Measurements from ENCODE around the gene TRPM5. TPM values are rescaled to one million over a fixed set of nuclear protein-coding genes. Genes with fewer than 3 reads are reported as not detected.
A peak's percentile ranks its signal among the peaks of the same experiment; 100 is the strongest.

Gene TRPM5
- total and polyA plus RNA-seq, 8 donors, result 0.15 to 11.6 (median 0.45) TPM; not detected in 1

GRCh38 chr11:2428322-2428795 lies 16.0 kb downstream of the TRPM5 start:
- Histone ChIP-seq H3K4me3 (no peak overlapping the region), H3K4me1 (peaks cover 0 to 18% (median 10%) of the 10 kb centered on the region in 4 donors), H3K27me3 (peaks cover 0 to 7% (median 0%) of the 10 kb centered on the region in 3 donors), H3K9me3 (no peaks in the 10 kb centered on the region), H3K36me3 (no peaks in the 10 kb centered on the region), H3K27ac (no peak overlapping the region)
- TF ChIP-seq POLR2A (IDR thresholded peaks at IDR 0.05) (peak in 1 of 4 donors; percentile 92), EP300 (IDR thresholded peaks at IDR 0.05) (no peak), CTCF (IDR thresholded peaks at IDR 0.05) (peak in 6 of 7 experiments; percentile 10 to 99 (median 90))
- DNase-seq, result peak; percentile 86 to 90
- 48 to 61% (median 56%) methylated on average over 8 of the region's 8 CpGs for WGBS, 5 donors
- intact Hi-C loops (cut with DNase I; ENCODE audit: low total_unique reads), result loop anchor here (5.0 kb wide), 1 partner anchor 459 kb away; the partner anchor contains the start of gene CDKN1C

- 45 to 79% (median 72%) methylated on average over 3 to 12 of the region's 12 CpGs for WGBS, 5 donors
- Histone ChIP-seq H3K27me3 (peaks cover 0 to 12% (median 0%) of the 10 kb centered on the region in 3 donors), H3K9me3 (no peaks in the 10 kb centered on the region), H3K4me1 (peaks cover 0 to 18% (median 10%) of the 10 kb centered on the region in 4 donors), H3K27ac (no peak overlapping the region), H3K4me3 (no peak overlapping the region), H3K36me3 (no peaks in the 10 kb centered on the region)
- intact Hi-C loops (cut with DNase I; ENCODE audit: low total_unique reads), result loop anchor here (5.0 kb wide), 1 partner anchor 459 kb away; the partner anchor contains the start of gene CDKN1C
- no peak for DNase-seq
- no peak for TF ChIP-seq CTCF (IDR thresholded peaks at IDR 0.05)
- no peak for TF ChIP-seq EP300 (IDR thresholded peaks at IDR 0.05)
- TF ChIP-seq POLR2AphosphoS5 (IDR thresholded peaks at IDR 0.05), result no peak
- TF ChIP-seq POLR2A (IDR thresholded peaks at IDR 0.05), result no peak
These were observed 16.5 kb downstream of the TRPM5 start for GRCh38 chr11:2427721-2428321.

GRCh38 chr11:2426826-2427521 lies 17.3 kb downstream of the TRPM5 start:
- peak; percentile 24 to 89 for DNase-seq
- intact Hi-C loops (cut with DNase I; ENCODE audit: low total_unique reads), result loop anchor here (5.0 kb wide), 1 partner anchor 460 kb away; the partner anchor contains the start of gene CDKN1C
- peaks cover 0 to 18% (median 10%) of the 10 kb centered on the region in 4 donors for H3K4me1 ChIP-seq
- peaks cover 0 to 19% (median 0%) of the 10 kb centered on the region in 3 donors for H3K27me3 ChIP-seq
- H3K9me3 ChIP-seq, result no peaks in the 10 kb centered on the region
- H3K36me3 ChIP-seq, result no peaks in the 10 kb centered on the region
- H3K27ac ChIP-seq, result no peak overlapping the region
- no peak overlapping the region for H3K4me3 ChIP-seq
- TF ChIP-seq POLR2A (IDR thresholded peaks at IDR 0.05) (no peak), POLR2AphosphoS5 (IDR thresholded peaks at IDR 0.05) (peak in 2 of 3 donors; percentile 14 to 64)
- WGBS, 5 donors, result 30 to 61% (median 46%) methylated on average over 6 to 14 of the region's 14 CpGs

GRCh38 chr11:2426221-2426620 lies 18.1 kb downstream of the TRPM5 start:
- Histone ChIP-seq H3K36me3 (no peaks in the 10 kb centered on the region), H3K4me3 (no peak overlapping the region), H3K27ac (no peak overlapping the region), H3K9me3 (no peaks in the 10 kb centered on the region), H3K4me1 (peaks cover 0 to 18% (median 10%) of the 10 kb centered on the region in 4 donors), H3K27me3 (peaks cover 0 to 25% (median under 1%) of the 10 kb centered on the region in 3 donors)
- 80 to 91% (median 85%) methylated on average over 7 to 13 of the region's 13 CpGs for WGBS, 5 donors
- intact Hi-C loops (cut with DNase I; ENCODE audit: low total_unique reads), result loop anchor here (5.0 kb wide), 1 partner anchor 461 kb away; the partner anchor contains the start of gene CDKN1C
- TF ChIP-seq EP300 (IDR thresholded peaks at IDR 0.05) (no peak), CTCF (IDR thresholded peaks at IDR 0.05) (no peak), POLR2A (IDR thresholded peaks at IDR 0.05) (no peak), POLR2AphosphoS5 (IDR thresholded peaks at IDR 0.05) (no peak)
- no peak for DNase-seq

Data from stomach (tissue), 9 donors.